ENCODE results near the gene RPL11. TPM values are rescaled to one million over a fixed set of nuclear protein-coding genes. Genes with fewer than 3 reads are reported as not detected.
A peak's percentile ranks its signal among the peaks of the same experiment; 100 is the strongest.
"Not testable (repeated sequence)": the region's sequence is repeated elsewhere in the genome, so short reads cannot be mapped to it uniquely, and the experiment has no call there.

Gene RPL11
- 3,637 and 3,779 TPM in 2 replicates for total RNA-seq (2014; rRNA removed; shearing (Covaris generic))

DNA sequence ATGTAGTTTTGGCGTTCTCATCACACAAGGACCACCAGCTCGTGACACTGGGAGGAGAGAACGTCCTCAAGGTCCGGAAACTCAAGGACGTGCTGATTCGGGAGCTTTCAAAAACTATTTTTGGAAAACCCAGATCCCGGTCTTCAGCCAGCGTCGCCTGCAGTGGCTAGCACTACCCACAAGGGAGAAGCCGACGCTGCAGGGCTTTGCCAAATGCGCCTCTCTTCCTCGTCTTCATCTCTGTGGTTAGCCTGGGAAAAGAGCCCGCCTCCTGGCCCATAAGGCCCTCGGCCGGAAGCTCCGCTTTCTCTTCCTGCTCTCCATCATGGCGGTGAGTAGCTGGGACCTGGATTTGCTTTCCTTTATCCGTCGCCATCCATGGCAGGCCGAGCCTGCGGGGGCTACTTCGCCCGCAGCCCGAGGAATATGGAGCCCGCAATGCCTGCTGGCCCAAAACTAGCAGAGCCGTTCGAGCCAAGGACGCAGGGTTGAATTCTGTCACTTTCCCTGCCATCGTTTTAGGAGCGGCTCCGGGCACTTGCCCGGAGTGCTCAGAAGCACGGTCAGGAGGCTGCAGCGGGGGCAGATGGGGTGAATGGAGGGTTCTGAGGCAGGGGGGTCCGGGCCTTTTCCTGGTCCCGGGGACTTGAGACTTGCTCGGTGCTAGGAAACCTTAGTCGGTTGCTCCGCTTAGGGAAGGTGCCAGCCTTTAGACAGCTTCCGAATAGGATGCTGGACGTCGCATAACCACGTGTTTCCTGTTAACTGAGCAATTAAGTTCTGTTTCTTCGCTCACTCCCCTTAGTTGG, at the start of gene RPL11:
Gene RPL11, plus strand, starts transcription at position 308 of the 809 bp plus-strand sequence. Its CDS starts 18 bp downstream, at position 326.
- peak; percentile 98 to 99 for DNase-seq
- Histone ChIP-seq H3K36me3 (peaks cover 46% of the 10 kb centered on the region), H3K27me3 (no peaks in the 10 kb centered on the region), H3K4me1 (peaks cover 16% of the 10 kb centered on the region), H3K9me3 (replicated peaks) (no peaks in the 10 kb centered on the region), H3K4me3 (peak within 1 kb of the TSS; percentile 90), H3K27ac (peak within 1 kb of the TSS; percentile 86)

DNA sequence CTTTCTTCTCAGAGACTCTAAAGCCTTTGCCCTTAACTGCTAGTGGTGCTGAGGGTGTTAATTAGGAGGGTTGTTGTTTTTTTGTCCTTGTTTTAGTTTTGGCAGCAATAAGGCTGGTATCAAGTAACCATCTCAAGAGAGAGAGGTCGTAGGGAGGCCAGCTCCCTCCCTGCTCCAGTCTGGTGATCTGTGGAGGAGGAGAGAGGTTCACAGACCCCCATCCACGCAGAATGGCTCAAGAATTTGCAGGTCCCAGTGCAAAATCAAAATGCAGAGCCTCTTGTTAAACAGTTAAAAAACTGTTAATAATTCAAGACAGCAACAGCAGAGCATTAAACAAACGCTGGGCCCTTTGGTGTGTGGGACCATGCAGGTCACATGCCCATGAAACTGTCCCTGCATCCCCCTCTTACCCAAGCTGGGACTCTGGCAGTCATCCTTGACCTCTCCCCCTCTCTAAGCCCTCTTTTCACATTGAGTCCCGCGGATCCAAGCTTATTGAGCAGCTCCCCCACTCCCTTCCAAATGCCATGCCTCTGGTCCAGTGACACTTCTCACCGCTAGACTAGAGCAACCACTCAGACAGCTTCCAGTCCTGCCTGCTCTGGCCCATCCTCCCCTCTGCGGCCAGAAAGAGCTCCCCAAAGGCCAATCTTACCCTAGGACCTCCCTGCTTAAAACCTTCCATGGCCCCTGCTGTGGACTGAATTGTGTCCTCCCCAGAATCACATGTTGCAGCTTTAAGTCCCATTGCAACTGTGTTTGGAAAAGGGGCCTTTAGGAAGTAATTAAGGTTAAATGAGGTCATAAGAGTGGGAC, 47.7 kb upstream of the RPL11 start:
- peak overlapping the region; percentile 1 for H3K4me3 ChIP-seq
- DNase-seq, result peak; percentile 67 to 87
- H3K4me1 ChIP-seq, result peaks cover 39% of the 10 kb centered on the region
- H3K9me3 ChIP-seq (replicated peaks), result no peaks in the 10 kb centered on the region
- no peaks in the 10 kb centered on the region for H3K27me3 ChIP-seq
- H3K27ac ChIP-seq, result peak overlapping the region; percentile 89
- no peaks in the 10 kb centered on the region for H3K36me3 ChIP-seq

DNA sequence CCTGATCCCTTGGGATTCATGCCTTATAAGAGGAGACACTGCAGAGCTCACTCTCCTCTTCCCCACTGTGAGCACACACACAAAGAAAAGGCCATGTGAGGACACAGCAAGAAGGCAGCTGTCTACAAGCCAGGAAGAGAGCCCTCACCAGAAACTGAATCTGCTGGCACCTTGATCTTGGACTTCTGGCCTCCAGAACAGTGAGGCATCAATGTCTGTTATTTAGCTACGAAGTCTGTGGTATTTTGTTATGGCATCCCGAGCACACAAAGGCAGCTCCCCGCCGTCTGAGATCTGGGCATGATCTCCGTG, 47.1 kb upstream of the RPL11 start:
- Histone ChIP-seq H3K9me3 (replicated peaks) (no peaks in the 10 kb centered on the region), H3K27me3 (no peaks in the 10 kb centered on the region), H3K27ac (peak overlapping the region; percentile 89), H3K36me3 (no peaks in the 10 kb centered on the region), H3K4me1 (peaks cover 34% of the 10 kb centered on the region), H3K4me3 (peak overlapping the region; percentile 5; the same call in 1 of the 2 replicates)
- DNase-seq, result peak in 1 of 2 experiments; percentile 96

DNA sequence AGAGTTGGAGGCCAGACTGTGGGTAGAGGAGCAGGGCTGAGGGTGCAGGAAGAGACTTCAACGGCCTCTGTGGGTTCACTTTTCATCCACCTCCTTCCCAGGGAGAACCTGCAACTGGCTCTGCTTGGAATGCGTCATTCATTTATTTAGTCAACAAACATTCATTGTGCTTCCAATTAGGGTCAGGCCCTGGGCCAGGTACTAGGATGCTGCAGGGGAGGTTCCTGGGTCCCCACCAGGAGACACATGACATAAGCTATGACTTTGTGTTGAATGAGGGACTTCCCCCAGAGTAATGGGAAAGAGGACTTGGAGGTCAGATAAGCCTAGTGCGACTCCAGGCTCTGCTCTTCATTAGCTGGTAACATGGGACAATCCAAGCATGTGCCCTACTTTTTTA, 46.3 kb upstream of the RPL11 start:
- no peaks in the 10 kb centered on the region for H3K9me3 ChIP-seq (replicated peaks)
- peaks cover 31% of the 10 kb centered on the region for H3K4me1 ChIP-seq
- no peak overlapping the region for H3K4me3 ChIP-seq
- no peaks in the 10 kb centered on the region for H3K27me3 ChIP-seq
- H3K36me3 ChIP-seq, result no peaks in the 10 kb centered on the region
- no peak for DNase-seq
- peak overlapping the region; percentile 89 for H3K27ac ChIP-seq

DNA sequence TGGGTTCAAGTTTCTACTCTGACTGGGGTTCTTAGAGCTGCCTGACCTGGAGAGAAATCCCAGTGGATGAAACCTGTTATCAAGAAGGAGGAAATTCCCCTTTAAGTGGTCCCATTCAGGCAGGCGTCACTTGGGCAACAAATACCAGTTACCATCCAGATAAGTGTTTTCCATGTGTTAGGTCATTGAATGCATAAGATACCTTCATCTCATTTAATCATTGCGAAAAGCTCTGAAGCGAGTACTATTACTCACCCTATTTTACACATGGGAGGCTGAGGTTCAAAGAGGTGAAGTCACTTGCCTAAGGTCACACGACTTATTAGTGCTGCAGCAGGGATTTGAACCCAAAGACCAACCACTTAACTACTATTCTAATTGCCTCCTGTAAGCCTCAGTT, 45.5 kb upstream of the RPL11 start:
- H3K4me1 ChIP-seq, result peaks cover 32% of the 10 kb centered on the region
- H3K9me3 ChIP-seq (replicated peaks), result no peaks in the 10 kb centered on the region
- H3K27ac ChIP-seq, result no peak overlapping the region
- no peak overlapping the region for H3K4me3 ChIP-seq
- H3K36me3 ChIP-seq, result no peaks in the 10 kb centered on the region
- no peaks in the 10 kb centered on the region for H3K27me3 ChIP-seq
- DNase-seq, result no peak

DNA sequence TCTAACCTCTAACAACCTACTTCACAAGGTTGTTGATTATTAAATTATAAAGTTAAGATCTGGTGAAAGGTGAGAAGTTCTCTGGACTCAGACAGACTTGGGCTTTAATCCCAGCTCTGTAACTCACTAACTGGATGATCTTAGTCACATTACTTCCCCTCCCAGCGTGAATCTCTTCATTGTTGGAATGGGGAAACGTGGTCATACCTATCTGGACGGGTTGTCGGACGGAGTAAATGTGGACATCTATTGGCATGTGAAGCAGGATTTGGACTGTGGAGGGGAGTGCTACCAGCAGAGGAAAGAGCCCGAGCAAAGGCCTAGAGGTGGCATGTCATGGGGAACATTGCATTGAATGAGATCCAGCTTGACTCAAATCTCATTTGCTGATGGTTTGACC, 45.1 kb upstream of the RPL11 start:
- Histone ChIP-seq H3K4me1 (peaks cover 35% of the 10 kb centered on the region), H3K9me3 (replicated peaks) (no peaks in the 10 kb centered on the region), H3K27me3 (no peaks in the 10 kb centered on the region), H3K4me3 (no peak overlapping the region), H3K36me3 (no peaks in the 10 kb centered on the region), H3K27ac (no peak overlapping the region)
- DNase-seq, result no peak

DNA sequence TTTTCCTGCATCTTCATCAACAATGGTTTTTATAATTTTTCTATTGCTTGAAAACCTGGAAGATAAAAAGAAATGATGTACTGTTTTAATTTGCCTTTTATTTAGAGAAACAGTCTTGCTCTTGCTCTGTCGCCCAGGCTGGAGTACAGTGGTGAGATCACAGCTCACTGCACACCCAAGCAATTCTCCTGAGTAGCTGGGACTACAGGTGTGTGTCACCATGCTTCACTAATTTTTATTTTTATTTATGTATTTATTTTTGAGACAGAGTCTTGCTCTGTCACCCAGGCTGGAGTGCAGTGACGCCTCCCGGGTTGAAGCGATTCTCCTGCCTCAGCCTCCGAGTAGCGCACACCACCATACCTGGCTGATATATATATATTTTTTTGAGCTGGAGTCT, 43.0 kb upstream of the RPL11 start:
- DNase-seq, result no peak
- H3K4me3 ChIP-seq, result no peak overlapping the region
- no peaks in the 10 kb centered on the region for H3K27me3 ChIP-seq
- no peaks in the 10 kb centered on the region for H3K9me3 ChIP-seq (replicated peaks)
- peaks cover 30% of the 10 kb centered on the region for H3K4me1 ChIP-seq
- no peak overlapping the region for H3K27ac ChIP-seq
- no peaks in the 10 kb centered on the region for H3K36me3 ChIP-seq

DNA sequence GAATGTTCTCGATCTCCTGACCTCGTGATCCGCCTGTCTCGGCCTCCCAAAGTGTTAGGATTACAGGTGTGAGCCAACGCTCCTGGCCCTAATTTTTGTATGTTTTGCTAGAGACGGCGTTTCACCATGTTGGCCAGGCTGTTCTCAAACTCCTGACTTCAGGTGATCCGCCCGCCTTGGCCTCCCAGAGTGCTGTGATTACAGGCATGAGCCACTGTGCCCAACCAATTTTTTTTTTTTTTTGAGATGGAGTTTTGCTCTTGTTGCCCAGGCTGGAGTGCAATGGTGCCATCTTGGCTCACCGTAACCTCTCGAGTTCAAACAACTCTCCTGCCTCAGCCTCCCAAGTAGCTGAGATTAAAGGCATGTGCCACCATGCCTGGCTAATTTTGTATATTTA, 42.4 kb upstream of the RPL11 start:
- H3K4me3 ChIP-seq; H3K27me3 ChIP-seq; H3K36me3 ChIP-seq; H3K27ac ChIP-seq; H3K9me3 ChIP-seq (replicated peaks); DNase-seq: not testable (repeated sequence)
- H3K4me1 ChIP-seq, result peaks cover 24% of the 10 kb centered on the region

DNA sequence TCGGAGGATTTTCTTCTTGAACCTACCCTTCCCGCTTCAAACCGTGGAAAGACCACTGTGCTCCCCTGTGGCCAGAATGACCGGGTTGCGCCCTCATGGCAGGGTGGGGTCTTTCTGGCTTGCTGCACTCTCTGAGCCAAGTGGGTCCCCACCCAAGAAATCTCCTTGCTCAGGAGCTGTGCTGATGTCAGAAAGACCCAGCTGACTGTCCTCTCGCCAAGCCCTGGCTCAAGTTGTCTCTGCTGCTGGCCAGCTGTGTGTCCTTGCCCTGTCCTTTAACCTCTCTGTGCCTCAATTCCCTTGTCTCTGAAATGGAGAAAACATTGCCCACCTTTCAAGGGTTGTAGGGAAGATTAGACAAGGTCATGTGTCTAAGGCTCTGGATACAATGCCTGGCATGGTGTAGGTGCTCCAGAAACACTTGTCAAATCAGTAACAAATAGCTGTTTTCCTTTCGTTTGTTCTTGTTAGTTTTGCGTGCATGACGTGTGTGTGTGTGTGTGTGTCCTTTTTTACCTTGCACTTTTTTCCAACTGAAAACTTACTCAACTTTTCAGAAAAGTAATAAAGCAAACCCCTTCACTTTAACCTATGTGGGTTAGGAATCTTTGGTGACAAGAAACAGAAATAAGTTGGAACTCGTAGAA, 41.1 kb upstream of the RPL11 start:
- Histone ChIP-seq H3K27me3 (peaks cover 3% of the 10 kb centered on the region; the same call in 1 of the 2 replicates), H3K36me3 (no peaks in the 10 kb centered on the region), H3K27ac (no peak overlapping the region), H3K9me3 (replicated peaks) (no peaks in the 10 kb centered on the region), H3K4me1 (peaks cover 11% of the 10 kb centered on the region), H3K4me3 (no peak overlapping the region)
- DNase-seq, result no peak

DNA sequence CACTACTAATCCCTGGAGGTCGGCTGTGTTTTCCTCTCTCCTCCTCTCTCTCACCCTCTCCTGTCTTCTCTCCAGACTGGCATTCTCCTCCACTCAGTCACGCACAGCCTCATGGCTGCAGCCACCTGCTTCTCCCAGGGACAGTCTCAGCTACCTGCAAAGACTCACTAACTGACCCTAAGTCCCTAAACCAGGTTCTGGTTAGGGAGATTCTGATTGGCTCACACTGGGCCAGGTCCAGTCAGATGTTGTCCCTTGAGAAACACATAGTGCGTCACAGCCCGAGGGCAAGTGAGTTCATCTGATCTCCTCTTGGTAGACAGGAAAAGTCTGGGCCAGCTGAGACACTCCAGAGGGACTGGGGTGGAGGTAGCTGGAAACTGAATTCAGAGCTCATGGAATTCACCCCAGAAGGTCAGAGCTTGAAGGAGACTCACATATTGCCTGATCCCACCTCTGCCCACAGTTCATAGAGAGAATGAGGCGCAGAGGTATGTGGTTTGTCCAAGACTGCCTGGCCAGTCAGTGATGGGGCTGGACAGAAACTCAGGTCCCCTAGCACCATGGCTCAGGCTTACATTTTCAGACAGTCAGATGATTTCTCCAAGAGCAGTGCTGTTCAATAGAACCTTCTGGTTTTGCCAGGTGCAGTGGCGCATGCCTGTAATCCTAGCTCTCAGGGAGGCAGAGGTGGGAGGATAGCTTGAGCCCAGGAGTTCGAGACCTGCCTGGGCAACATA, 40.4 kb upstream of the RPL11 start:
- DNase-seq, result peak; percentile 45 to 61
- Histone ChIP-seq H3K4me3 (no peak overlapping the region), H3K27me3 (peaks cover 3% of the 10 kb centered on the region; the same call in 1 of the 2 replicates), H3K9me3 (replicated peaks) (no peaks in the 10 kb centered on the region), H3K4me1 (peaks cover 7% of the 10 kb centered on the region), H3K27ac (no peak overlapping the region), H3K36me3 (no peaks in the 10 kb centered on the region)

DNA sequence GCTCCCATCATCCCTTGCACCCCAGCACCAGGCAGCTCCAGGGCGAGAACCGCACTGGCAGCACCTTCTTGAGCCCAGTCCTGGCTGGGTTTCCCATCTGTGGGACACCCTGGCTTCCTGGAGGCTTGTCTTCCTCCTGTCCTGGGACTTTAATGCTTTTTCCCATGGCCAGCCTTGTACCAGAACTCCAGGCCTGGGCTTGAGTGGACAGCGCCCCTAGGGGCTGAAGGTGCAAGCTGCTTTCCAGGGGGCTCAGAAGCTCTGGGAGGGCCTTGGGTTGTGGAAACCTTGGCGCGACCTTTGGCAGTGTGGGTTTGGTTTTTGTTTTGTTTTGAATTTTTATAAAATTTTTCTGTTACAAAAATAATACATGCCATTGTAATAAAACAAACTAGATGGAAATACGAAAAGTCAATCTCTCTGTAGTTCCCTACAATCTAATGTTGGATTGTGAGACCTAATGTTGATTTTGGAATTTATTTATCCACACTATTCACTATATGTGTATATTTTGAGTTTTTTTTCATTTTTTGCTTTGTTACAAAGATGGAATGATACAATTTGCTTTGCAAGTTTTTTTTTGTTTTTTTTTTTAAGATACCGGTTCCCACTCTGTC, 33.8 kb upstream of the RPL11 start:
- DNase-seq, result peak; percentile 76 to 86
- Histone ChIP-seq H3K4me1 (peaks cover 17% of the 10 kb centered on the region; the same call in 1 of the 2 replicates), H3K4me3 (no peak overlapping the region), H3K9me3 (replicated peaks) (no peaks in the 10 kb centered on the region), H3K27me3 (peaks cover 3% of the 10 kb centered on the region; the same call in 1 of the 2 replicates), H3K27ac (no peak overlapping the region), H3K36me3 (no peaks in the 10 kb centered on the region)

DNA sequence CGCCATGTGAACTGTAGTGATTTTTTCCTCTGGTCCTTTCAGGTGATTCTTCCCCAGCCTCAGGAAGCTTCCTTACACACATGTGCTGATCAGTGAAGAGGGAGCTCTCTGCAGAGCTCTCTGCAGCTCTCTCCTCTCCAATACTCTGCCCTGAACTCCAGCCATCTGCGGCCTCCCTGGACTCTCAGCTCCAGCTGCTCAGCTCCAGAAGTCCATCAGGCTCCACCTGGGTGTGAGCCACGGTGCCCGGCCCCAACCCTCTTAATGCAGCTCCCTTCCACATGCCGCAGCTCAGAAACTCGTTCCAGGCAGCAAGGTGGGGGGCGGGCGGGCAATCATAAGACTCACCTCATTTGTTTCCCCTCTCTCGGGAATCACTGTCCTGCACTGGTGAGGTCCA, 30.9 kb upstream of the RPL11 start:
- Histone ChIP-seq H3K9me3 (replicated peaks) (no peaks in the 10 kb centered on the region), H3K4me1 (peaks cover 23% of the 10 kb centered on the region), H3K36me3 (no peaks in the 10 kb centered on the region), H3K27me3 (no peaks in the 10 kb centered on the region), H3K27ac (no peak overlapping the region), H3K4me3 (no peak overlapping the region)
- no peak for DNase-seq

DNA sequence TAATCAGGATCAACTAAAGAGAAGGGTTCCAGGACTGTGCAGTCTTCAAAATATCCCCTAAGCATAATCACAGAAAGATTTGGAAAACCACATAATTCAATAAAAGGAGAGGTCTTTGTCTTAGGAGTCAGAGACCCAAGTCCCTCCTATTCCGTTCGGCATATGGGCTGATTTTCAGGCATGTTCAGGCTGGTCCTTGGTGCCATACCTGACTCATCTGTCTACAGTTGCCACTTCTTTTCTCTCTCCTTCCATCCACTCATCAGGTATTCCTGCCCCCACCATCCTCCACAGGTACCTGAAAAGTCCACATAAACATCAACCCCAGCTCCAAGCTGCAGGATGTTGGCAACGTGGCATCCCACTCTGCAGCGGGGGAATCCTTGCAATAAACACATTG, 29.7 kb upstream of the RPL11 start:
- H3K4me1 ChIP-seq, result peaks cover 18% of the 10 kb centered on the region
- H3K27me3 ChIP-seq, result no peaks in the 10 kb centered on the region
- H3K27ac ChIP-seq, result no peak overlapping the region
- H3K36me3 ChIP-seq, result no peaks in the 10 kb centered on the region
- H3K4me3 ChIP-seq, result no peak overlapping the region
- no peak for DNase-seq
- H3K9me3 ChIP-seq (replicated peaks), result no peaks in the 10 kb centered on the region
